Dermis blood vessel endothelial cell (primary cell): ENCODE measurements around the gene RBMX. TPM values are rescaled to one million over a fixed set of nuclear protein-coding genes. Genes with fewer than 3 reads are reported as not detected.
A peak's percentile ranks its signal among the peaks of the same experiment; 100 is the strongest.
"Not testable (repeated sequence)": the region's sequence is repeated elsewhere in the genome, so short reads cannot be mapped to it uniquely, and the experiment has no call there.

ENCODE experiments used
- DNase-seq: peaks from one replicate; pipeline ENCODE4 v3.0.0; 2010
- total RNA-seq: library from RNA; depleted of rRNA; stranded (reverse); fragments of >200 nt; gene quantifications from 2 replicates; pipeline ENCODE4 v1.2.3, GENCODE V29; 2014

The RBMX gene
- total RNA-seq, result 200 and 299 TPM in 2 replicates

DNA sequence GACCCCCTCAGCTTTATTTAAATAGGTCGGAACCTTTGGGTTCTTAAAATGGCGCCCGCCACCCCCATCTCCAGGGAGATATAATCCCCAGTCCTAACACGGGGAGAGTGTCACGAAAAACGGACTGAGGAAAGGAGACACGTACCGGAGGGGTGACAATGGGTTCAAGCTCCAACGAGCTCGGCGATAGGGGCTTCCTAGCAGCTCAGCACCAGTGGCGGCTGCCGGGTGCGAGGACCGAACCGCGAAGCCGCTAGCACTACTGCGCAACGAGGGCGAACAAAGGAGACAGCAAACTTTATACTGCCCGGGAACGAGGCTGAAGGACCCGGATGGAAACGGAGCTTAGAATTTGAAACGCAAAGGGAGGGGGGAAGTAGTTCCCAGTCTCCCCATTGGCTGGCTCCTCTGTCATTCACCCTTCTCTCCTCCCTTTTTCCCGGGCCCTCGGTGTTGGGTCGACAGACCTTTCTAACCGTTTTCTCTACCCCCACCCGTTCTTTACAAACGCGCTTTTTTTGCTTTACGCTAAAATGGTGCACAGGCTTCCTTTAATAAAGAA is at the start of gene RBMX:
RBMX (minus strand) TSS at position 274 of the 562 bp plus-strand sequence. CDS start 1,298 bp downstream, outside the sequence.
- DNase-seq, result peak; percentile 94

DNA sequence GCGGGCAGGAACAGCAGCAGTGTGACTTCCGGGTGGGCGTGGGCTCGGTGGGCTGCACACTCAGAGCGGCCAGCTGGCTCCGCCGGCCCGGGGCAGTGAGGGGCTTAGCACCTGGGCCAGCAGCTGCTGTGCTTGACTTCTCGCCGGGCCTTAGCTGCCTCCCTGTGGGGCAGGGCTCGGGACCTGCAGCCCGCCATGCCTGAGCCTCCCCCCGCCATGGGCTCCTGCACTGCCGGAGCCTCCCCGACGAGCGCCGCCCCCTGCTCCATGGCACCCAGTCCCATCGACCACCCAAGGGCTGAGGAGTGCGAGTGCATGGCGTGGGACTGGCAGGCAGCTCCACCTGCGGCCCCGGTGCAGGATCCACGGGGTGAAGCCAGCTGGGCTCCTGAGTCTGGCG is 40.9 kb upstream of the RBMX start:
- DNase-seq, result not testable (repeated sequence)

DNA sequence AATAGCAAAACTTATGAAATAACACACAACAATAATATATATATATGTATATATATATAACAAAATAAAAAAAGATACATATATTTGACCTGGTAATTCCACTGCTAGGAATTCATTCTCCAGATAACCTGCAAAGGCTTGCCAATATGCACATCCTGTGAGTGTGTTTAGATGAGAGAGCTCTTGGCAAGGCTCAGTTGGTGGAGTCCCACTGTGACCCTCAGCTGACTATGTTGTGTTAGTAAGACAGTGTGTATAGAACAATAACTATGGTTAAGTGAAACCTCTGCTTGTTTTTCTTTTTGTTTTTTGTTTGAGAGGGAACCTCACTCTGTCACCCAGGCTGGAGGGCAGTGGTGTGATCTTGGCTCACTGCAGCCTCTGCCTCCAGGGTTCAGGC is 39.5 kb upstream of the RBMX start:
- DNase-seq, result peak; percentile 52

DNA sequence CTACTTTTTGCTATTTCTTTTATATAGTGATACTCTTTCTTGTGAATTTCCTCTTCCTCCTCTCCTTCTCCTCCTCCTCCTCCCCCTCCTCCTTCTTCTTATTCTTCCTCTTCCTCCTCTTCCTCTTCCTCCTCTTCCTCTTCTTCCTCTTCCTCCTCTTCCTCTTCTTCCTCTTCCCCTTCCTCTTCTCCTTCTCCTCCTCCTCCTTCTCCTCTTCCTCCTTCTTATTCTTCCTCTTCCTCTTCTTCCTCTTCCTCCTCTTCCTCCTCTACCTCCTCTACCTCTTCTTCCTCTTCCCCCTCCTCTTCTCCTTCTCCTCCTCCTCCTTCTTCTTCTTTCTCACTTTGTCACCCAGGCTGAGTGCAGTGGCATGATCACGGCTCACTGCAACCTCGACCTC is 36.3 kb upstream of the RBMX start:
- no peak for DNase-seq

DNA sequence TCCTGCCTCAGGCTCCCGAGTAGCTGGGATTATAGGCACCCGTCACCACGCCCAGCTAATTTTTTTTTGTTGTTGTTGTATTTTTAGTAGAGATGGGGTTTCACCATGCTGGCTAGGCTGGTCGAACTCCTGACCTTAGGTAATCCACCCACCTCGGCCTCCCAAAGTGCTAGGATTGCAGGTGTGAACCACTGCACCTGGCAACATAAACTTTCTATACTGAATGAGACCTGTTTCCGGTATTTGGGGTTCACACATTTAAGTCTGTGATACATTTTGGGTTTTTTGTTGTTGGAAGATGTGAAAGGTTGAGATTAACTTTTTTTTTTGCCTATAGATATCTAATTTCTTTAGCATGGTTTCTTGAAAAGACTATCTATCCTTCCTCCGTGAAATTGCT is 31.1 kb upstream of the RBMX start:
- DNase-seq, result not testable (repeated sequence)

DNA sequence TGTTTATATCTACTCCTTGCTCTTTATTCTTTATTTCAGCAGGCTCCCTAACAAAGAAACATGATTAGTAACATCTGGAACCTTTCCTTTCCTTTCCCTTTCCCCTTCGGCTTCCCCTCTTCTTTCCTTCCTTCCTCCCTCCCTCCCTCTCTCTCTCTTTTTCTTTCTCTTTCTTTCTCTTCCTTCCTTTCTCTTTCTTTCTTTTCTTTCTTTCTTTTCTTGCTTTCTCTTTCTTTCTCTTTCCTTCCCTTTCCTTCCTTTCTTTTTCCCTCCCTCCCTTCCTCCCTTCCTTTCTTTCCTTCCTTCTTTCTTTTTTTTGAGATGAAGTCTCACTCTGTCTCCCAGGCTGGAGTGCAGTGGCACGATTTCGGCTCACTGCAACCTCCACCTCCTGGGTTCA is 30.7 kb upstream of the RBMX start:
- DNase-seq, result no peak

DNA sequence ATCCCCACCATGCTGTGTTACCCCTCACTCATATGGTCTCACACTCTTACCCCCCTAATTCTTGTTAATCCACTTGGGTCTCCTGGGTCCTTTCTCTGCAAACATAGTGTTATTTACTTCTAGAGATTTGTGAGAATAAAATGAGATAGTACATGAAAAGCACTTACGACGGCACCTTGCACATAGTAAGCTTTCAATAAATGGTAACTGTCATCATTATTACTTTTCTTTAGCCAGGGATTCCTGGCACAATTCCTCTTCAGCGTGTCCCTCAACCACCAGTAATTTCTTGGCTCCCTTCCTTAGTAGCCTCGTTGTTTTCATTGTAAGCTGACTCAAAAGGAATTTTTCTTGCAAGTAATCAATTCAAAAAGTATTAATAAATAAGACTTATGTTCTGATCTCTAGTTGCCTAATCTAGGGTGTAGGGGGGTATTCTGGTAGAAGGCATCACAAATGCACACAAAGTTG is 30.1 kb upstream of the RBMX start:
- peak; percentile 2 for DNase-seq

DNA sequence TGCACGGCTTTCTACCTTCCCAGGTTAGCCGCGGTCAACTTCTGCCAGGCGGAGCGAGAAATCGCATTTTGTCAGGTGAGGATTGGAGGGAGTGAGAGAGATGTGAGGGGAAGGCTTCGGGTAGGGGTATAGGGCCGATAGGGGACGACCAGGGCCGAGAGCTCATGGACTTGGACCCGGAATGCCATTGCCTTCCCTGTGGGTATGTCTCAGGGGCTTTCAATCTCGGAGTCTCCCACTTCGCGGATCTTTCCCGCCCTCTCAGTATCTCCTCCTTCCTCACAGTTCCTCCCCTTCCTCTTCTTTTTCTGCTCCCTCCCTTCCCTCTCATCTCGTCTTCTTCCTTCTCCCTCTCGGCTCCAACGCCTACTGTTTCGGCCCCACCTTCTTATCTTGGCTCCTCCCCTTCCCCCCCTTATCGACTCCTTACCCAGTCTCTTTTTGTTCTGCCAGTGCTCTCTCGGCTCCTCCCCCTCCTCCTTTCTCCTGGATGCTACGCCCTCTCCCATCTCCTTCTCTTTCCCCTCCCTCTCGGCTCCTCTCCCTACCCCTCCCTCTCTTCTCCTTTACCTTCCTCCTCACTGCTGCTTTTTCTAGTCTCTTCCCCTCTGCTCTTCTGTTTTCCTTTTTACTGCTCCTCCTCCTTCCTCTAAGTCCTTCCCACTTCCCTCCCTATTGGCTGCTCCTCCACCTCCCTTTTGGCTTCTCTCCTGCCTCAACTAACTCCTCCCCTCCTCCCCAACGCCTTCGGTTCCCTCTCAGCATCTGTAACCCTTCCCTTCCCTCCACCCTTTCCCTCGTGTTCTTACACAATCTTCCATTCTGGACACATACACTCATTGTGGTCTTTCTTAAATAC is 29.4 kb upstream of the RBMX start:
- DNase-seq, result peak; percentile 72

DNA sequence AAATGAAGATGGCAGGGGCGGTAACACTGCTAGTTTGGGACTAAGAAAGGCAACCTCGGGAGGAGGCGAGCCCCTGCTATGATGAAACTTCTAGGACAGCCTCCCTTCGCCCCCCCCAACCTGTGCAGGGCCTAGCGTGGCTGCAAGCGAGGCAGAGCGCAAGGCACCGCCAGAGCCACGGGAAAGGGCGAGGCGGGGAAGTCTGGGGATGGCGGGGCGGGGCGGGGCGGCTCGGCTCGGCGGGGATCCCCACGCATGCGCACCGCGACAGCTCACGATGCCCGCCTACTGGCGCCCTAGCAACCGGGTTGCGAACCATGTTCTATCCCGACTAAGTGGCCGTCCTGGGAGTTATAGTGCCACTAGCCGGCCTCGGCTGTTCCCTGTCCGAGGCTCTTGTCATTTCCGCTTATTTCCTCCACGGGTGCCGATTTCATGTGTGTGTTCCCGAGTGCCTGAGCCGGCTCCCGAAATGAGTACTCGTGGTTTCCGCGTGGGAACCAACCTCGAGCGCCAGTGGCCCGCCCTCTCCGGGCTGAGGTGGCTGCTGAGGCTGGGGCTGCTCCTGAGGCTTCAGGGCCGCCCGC is 28.7 kb upstream of the RBMX start:
- peak; percentile 76 for DNase-seq

DNA sequence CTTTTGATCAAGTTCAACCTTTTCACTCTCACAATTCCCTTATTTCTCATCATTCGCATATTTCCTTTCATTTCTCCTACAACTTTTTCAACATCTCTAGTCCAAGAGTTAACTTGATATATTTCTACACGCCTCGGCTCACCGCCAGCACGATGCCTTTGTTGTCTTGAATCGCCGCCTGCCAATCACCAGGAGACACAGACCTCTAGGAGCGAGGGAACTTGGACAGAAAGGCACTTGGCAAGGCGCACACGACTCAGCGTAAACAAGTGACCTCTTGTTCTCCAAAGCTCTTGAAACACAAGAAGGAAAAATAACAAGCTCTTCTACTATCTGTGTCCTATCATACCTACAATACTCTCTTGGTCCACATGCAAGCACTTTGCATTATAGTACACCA is 27.1 kb upstream of the RBMX start:
- DNase-seq, result no peak

DNA sequence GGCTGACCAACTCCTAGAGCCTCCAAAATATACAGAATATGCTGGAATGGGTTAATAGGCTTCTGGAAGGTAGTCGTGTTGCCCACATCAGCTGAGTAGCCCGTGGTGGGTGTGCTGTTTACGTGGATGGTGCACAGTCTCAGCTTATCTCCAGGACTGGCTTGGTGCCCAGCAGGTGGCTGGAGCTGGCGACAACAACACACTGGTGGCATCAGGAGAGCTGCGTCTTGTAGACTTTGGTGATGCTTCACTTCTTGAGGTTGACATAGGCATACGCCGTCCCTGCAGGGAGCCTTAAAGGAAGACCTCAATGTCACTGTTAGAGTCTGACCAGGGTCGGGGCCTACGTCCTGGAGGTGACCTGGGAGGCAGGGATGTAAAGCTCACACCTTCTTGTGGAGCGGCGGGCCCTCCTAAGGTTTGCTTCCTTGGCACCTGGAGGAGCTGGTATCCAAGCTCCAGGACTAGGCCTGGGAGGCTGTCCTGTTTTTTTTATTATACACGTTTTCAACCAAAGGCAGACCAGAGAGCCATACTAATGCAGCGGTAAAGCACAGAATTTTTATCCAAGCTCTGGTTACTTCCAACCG is 26.5 kb upstream of the RBMX start:
- no peak for DNase-seq

DNA sequence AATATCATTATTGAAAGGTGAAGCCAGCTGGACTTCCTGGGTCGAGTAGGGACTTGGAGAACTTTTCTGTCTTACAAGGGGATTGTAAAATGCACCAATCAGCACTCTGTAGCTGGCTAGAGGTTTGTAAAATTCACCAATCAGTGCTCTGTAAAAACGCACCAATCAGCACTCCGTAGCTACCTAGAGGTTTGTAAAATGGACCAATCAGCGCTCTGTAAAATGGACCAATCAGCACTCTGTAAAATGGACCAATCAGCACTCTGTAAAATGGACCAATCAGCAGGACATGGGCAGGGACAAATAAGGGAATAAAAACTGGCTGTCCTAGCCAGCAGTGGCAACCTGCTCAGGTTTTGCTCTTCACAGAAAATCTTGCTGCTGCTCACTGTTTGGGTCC is 23.5 kb upstream of the RBMX start:
- DNase-seq, result not testable (repeated sequence)

DNA sequence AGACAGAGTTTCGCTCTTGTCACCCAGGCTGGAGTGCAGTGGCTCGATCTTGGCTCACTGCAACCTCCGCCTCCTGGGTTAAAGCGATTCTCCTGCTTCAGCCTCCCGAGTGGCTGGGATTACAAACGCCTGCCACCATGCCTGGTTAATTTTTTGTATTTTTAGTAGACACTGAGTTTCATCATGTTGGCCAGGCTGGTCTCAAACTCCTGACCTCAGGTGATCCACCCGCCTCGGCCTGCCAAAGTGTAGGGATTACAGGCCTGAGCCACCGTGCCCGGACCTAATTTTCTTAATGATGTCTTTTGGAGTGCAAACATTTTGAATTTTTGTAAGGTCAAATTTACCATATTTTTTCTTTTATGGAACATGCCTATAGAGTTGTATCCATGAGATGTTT is 19.5 kb upstream of the RBMX start:
- not testable (repeated sequence) for DNase-seq

DNA sequence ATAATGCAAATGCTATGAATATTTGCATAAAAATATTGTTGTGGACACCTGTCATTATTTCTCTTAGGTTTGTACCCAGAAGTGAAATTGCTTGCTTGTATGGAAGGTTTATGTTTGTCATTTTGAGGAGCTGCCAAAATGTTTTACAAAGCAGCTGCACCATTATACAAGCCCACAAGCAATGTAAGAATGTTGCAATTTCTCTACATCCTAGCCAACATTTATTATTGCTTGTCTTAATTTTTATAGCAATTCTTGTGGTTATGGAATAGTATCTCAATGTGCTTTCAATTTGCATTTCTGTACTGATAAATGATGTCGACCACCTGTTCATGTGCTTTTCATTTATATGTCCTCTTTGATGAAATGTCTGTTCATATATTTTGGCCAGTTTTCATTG is 18.7 kb upstream of the RBMX start:
- DNase-seq, result no peak

DNA sequence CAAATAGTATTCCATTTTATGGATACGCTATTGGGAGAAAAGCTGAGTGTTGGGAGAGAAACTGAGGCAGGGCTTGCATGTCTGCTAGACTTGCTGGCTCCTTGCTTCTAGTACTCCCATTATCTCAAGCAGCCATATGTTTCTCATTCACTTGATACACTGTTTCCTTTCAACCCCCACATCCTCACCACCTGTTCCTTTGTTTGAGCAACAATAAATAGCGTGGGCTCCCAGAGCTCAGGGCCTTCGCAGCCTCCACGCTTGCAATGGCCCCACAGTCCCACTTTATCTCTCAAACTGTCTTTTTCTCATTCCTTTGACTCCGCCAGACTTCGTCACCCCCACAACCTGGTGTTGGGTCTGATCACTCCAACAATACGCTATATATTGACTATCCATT is 18.2 kb upstream of the RBMX start:
- peak; percentile 11 for DNase-seq

DNA sequence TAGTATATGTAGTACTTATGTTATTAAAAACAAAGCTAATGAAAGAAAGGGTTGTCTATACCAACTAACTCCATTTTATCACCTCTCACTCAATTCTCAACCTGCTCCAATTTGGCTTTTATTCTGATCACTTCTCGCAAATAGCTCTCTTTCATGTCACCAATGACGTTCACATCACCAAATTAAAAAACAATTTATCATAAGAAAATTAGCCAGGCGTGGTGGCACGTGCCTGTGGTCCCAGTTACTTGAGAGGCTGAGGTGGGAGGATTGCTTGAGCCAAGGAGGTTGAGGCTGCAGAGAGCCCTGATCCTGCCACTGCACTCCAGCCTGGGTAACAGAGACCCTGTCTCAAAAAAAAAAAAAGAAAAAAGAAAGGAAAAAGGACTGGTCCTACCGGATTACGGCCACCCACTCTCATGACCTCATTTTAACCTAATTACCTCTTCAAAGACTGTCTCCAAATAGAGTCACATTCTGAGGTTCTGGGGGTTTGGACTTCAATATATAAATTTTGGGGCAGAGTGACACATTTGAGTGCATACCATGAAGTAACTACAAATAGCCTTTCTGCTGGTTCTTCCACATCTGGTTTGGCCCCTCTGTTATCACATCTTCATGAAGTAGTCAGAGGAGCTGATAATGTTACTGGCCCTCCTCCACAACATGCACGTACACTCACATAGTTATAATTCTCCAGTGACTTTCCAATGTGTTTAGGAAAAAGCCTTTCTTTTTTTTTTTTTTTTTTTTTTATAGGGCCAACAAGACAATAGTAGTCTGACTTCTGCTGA is 15.8 kb upstream of the RBMX start:
- no peak for DNase-seq

DNA sequence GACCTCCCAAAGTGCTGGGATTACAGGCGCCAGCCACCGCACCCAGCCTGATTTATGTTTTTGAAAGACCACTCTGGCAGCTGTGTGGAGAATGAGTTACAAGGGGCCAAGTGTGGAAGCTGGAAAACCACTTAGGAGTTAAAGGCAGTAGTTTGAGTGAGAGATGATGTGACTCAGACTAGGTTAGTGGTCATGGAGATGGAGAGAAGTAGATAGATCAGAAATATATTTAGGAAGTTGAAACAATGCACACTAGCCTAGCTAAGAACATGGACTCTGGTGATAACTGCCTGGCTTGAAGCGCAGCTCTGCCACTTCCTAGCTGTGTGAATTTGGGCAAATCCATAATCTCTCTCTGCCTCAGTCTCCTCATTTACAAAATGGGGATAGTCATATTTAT is 11.9 kb upstream of the RBMX start:
- DNase-seq, result no peak

DNA sequence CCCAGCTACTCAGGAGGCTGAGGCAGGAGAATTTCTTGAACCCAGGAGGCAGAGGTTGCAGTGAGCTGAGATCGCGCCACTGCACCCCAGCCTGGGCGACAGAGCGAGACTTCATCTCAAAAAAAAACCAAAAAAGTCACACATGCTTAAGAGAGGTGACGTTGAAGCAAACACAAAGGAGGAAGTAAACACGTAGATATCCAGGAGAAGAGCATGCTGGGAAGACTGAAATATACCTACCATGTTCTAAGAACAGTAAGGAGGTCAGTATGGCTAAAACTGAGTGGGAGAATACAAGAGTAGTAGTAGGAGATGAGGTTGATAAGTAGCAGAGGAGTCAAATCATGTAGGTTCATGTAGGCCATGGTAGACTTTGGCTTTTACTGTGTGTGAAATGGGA is 10.1 kb upstream of the RBMX start:
- not testable (repeated sequence) for DNase-seq

DNA sequence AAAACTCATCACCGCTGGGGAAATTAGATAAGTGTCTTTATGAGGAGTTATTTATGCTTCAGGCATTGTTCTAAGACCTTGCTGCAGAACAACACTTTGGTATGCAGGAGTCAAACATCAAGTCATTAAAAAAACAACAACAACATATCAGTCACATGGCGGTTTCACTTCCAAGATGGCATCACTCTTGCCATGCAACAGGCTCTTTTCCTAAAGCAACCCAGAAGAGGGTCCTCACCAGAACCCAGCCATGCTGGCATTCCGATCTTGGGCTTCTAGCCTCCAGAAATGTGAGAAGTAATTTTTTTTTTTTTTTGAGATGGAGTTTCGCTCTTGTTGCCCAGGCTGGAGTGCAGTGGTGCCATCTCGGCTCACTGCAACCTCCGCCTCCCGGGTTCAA is 8.7 kb upstream of the RBMX start:
- no peak for DNase-seq

DNA sequence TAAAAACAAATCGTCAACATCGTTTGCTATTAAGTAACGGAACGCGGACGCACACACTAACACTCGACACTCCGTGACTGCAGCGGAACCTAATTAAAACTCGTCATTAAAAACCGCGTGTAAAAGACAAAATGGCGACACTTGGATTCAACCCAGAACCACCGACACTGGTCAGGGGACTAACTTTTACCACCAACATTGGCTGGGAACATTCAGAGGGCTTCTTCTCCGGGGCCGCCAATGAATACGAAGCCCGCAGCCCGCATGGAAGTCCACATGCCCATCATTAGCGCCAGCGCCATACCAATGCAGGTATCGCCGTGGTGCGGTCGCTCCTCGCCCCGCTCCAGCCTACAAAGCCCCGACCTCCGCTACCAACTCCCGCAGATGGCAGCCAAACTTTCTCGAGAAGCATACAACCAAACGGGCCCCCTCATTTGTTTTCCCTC is 498 bp downstream of the RBMX start:
- DNase-seq, result peak; percentile 38

DNA sequence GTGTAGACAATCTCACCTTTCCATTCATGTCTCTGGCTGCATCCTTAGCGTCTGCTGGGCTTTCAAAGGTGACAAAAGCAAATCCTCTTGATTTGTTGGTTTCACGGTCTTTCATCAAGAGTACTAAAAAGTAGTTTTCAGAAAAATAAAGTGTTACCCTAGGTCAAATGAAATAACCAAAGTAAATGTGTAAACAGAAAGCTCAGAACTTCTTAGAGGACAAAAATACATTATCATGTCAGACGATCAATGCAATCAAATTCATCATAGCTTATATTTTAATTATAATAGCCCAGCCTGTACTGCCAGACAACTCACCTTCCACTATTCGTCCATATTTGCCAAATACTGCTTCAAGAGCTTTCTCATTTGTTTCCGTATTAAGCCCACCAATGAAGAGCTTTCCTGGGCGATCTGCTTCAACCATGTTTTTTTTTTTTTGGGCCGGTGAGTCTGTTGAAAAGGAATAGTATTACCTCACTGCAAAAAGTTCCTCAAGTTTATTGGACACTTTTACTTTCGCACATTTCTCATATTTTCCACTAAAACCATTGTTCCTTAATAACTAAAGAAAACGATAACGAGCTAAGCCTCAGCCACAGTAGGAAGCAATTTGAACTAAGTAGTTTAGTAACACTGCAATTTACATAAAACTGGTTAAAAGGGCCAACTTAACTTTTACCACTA is 1.4 kb downstream of the RBMX start:
- DNase-seq, result peak; percentile 38

DNA sequence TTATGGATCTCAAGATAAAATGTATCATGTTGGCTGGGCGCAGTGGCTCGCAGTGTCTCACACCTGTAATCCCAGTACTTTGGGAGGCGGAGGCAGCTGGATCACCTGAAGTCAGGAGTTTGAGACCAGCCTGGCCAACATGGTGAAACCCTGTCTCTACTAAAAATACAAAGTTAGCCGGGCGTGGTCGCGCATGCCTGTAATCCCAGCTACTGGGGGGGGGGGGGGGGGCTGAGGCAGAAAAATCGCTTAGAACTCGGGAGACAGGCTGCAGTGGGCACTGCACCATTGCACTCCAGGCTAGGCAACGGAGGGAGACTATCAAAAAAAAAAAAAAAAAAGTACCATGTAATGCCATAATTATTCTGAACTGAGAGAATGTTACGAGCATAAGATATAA is 2.1 kb downstream of the RBMX start:
- DNase-seq, result no peak
